Measurements from ENCODE around the gene GFI1.
"Not testable (repeated sequence)": the region's sequence is repeated elsewhere in the genome, so short reads cannot be mapped to it uniquely, and the experiment has no call there.

DNA sequence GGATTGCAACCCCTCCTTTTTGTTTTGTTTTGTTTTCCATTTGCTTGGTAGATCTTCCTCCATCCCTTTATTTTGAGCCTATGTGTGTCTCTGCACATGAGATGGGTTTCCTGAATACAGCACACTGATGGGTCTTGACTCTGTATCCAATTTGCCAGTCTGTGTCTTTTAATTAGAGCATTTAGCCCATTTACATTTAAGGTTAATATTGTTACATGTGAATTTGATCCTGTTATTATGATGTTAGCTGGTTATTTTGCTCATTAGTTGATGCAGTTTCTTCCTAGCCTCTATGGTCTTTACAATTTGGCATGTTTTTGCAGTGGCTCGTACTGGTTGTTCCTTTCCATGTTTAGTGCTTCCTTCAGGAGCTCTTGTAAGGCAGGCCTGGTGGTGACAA lies 52.2 kb downstream of the GFI1 start:
- not testable (repeated sequence) for TF ChIP-seq POLR2AphosphoS5, CTCF (IDR thresholded peaks at IDR 0.05)

All from breast epithelium (tissue), 3 donors.